HepG2 (cell line): ENCODE measurements around the gene XPR1. TPM values are rescaled to one million over a fixed set of nuclear protein-coding genes. Genes with fewer than 3 reads are reported as not detected.

ENCODE experiments used
- ATAC-seq: fragments of 200-7000 bp; cut with Tn5 transposase; 3 replicates; pipeline ENCODE4 v1.9.1; 2020; ENCODE audit warnings: mild to moderate bottlenecking, moderate library complexity
- BruUV-seq: library from RNA; stranded (reverse); fragments of 400-500 nt; replicated peaks from 2 replicates; lab custom pipeline; 2021; lab: Mats Ljungman, UMichigan
- CTCF ChIA-PET: fragments of 300-600 bp; formaldehyde crosslinking; extraction: SDS; loops from one replicate; lab custom pipeline; 2021; ENCODE audit warnings: low total read pairs, inconsistent platforms, low intra/inter-chr PET ratio; lab: Yijun Ruan, JAX
- POLR2A ChIA-PET: fragments of 350-600 bp; sonication (Branson Sonifier 250); formaldehyde crosslinking; loops from one replicate; lab custom pipeline; 2020; ENCODE audit warnings: antibody characterized with exemption, inconsistent platforms; lab: Yijun Ruan, JAX
- DNase-seq: peaks from one replicate; pipeline ENCODE4 v3.0.0-alpha.2; 2015; ENCODE audit warnings: low spot score
- FAIRE-seq: peaks from 3 replicates; lab custom pipeline; 2011; peaks lifted over from hg19 to GRCh38; lab: Jason Lieb, UNC
- H2AFZ ChIP-seq: one replicate; pipeline ENCODE4 v1.6.1; 2011; ENCODE audit warnings: low read length, inconsistent platforms
- H3K27ac ChIP-seq: fragments of 300-600 bp; 3 replicates; pipeline ENCODE4 v1.8.0; 2011; ENCODE audit warnings: mixed run types, mild to moderate bottlenecking, mixed read lengths, low read length, inconsistent platforms; ENCODE audit not compliant: insufficient read depth; ENCODE audit errors: extremely low read length
- H3K27me3 ChIP-seq, 2 experiments: fragments of 200-600 bp in 1 of 2; 2 replicates in 1 of 2; 3 replicates in 1 of 2; pipeline versions ENCODE4 v1.6.0 to v1.8.0; 2011; ENCODE audit warnings: low read length in 2 of 2, mild to moderate bottlenecking in 2 of 2, moderate library complexity in 2 of 2, inconsistent platforms in 1 of 2; ENCODE audit not compliant: insufficient read depth in 2 of 2, control insufficient read depth in 1 of 2
- H3K36me3 ChIP-seq, 2 experiments: fragments of 200-600 bp in 1 of 2; replicated peaks in 1 of 2; 2 replicates in 1 of 2; 3 replicates in 1 of 2; pipeline versions ENCODE4 v1.5.1 to v1.8.0; 2011; ENCODE audit warnings: low read length in 2 of 2, inconsistent platforms in 1 of 2; ENCODE audit not compliant: insufficient read depth in 2 of 2, control insufficient read depth in 1 of 2
- H3K4me1 ChIP-seq: 2 replicates; pipeline ENCODE4 v1.5.1; 2012; ENCODE audit warnings: low read length, inconsistent platforms; ENCODE audit not compliant: insufficient read depth
- H3K4me2 ChIP-seq: 2 replicates; pipeline ENCODE4 v1.6.0; 2011; ENCODE audit warnings: low read depth, low read length, inconsistent platforms
- H3K4me3 ChIP-seq, 3 experiments: fragments of 200-600 bp in 1 of 3; sonication (generic), shearing (Covaris generic) in 1 of 3; replicated peaks in 1 of 3; 2 replicates each; pipeline ENCODE4 v1.5.1; 2011 to 2016; ENCODE audit warnings: low read length in 3 of 3, inconsistent platforms in 2 of 3, low read depth in 2 of 3, mild to moderate bottlenecking in 2 of 3, control low read depth in 1 of 3, mixed read lengths in 1 of 3; ENCODE audit not compliant: insufficient read depth in 1 of 3
- H3K79me2 ChIP-seq: one replicate; pipeline ENCODE4 v1.6.1; 2011; ENCODE audit warnings: low read length, inconsistent platforms; ENCODE audit not compliant: insufficient read depth
- H3K9ac ChIP-seq: 2 replicates; pipeline ENCODE4 v1.6.0; 2011; ENCODE audit warnings: mild to moderate bottlenecking, low read depth, low read length, inconsistent platforms; ENCODE audit not compliant: insufficient read depth
- H3K9me3 ChIP-seq: 2 replicates; pipeline ENCODE4 v1.5.1; 2012; ENCODE audit warnings: mild to moderate bottlenecking, low read length
- H4K20me1 ChIP-seq: 2 replicates; pipeline ENCODE4 v1.6.0; 2011; ENCODE audit warnings: inconsistent platforms, mild to moderate bottlenecking, low read length, moderate library complexity; ENCODE audit not compliant: insufficient read depth
- GATA4 ChIP-seq: sonication (generic); IDR thresholded peaks from 2 replicates; pipeline ENCODE4 v1.6.1; 2016; ENCODE audit warnings: antibody characterized with exemption, low read depth, borderline replicate concordance
- MLXIP ChIP-seq: sonication (generic); formaldehyde crosslinking; IDR thresholded peaks from 2 replicates; pipeline ENCODE4 v1.9.0; 2021; ENCODE audit warnings: missing genetic modification reagents, borderline replicate concordance
- RELA ChIP-seq: sonication (generic); formaldehyde crosslinking; IDR thresholded peaks from 2 replicates; pipeline ENCODE4 v1.4.0; 2020; ENCODE audit warnings: missing genetic modification reagents
- STAG1 ChIP-seq: sonication (generic); formaldehyde crosslinking; IDR thresholded peaks from 2 replicates; pipeline ENCODE4 v1.4.0; 2020; ENCODE audit warnings: missing genetic modification reagents
- THAP9 ChIP-seq: sonication (generic); formaldehyde crosslinking; IDR thresholded peaks from 2 replicates; pipeline ENCODE4; 2020; ENCODE audit warnings: missing genetic modification reagents, mild to moderate bottlenecking, borderline replicate concordance
- ZNF883 ChIP-seq: sonication (generic); formaldehyde crosslinking; IDR thresholded peaks from 2 replicates; pipeline ENCODE4 v1.5.1; 2020; ENCODE audit warnings: mild to moderate bottlenecking, missing genetic modification reagents; ENCODE audit errors: not compliant biosample characterization
- WGBS: methylation state at CpG from one replicate; pipeline ENCODE4 v1.1.6; 2017; ENCODE audit warnings: low lambda C conversion rate; 5-methylcytosine and 5-hydroxymethylcytosine counted together
- in situ Hi-C: cut with HindIII; loops from 2 replicates; pipeline ENCODE4 v1.10.0; 2017; ENCODE audit warnings: low pct_unique_long_range_greater_than_20kb; ENCODE audit not compliant: extremely low pct_ligation_motif_present
- intact Hi-C: fragments of 100-400 bp; cut with micrococcal nuclease; formaldehyde crosslinking; loops from one replicate; pipeline ENCODE4 v1.10.0; 2022; ENCODE audit not compliant: unreplicated experiment
- polyA plus RNA-seq, 8 experiments: library from polyadenylated mRNA; depleted of rRNA in 3 of 8; stranded (reverse) in 7 of 8; unstranded in 1 of 8; fragments of >200 nt; fragmentation: Illumina TruSeq in 4 of 8; extraction: Trizol in 4 of 8; gene quantifications; 2 replicates each; pipeline versions ENCODE4 v1.2.1 to v1.2.3, GENCODE V29; 2011 to 2016; ENCODE audit warnings: low read depth in 4 of 8, missing spikeins in 1 of 8, mixed read lengths in 1 of 8; ENCODE audit not compliant: insufficient read depth in 1 of 8
- total RNA-seq, 5 experiments: library from RNA; depleted of rRNA; stranded (reverse); fragments of >200 nt; fragmentation: Illumina TruSeq; extraction: Trizol; gene quantifications; 2 replicates each; pipeline ENCODE4 v1.2.3, GENCODE V29; 2016; ENCODE audit warnings: low read depth in 1 of 5

XPR1 gene
- total and polyA plus RNA-seq, 2 of the 13 experiments (the other 11 are each of a cell fraction or from before 2014, with no cell fraction given), result 22.3 to 23.6 TPM

- BruUV-seq, result no TSS peak
- no peak overlapping the region for H3K9ac ChIP-seq
- no peaks in the 10 kb centered on the region for H3K4me1 ChIP-seq
- FAIRE-seq (no peak), DNase-seq (no peak), ATAC-seq (no peak)
- H3K79me2 ChIP-seq, result no peaks in the 10 kb centered on the region
- TF ChIP-seq MLXIP (CRISPR knock-in tag), result no peak
- no peak for TF ChIP-seq RELA
- no peak for TF ChIP-seq THAP9 (CRISPR knock-in tag)
- TF ChIP-seq GATA4, result no peak
- TF ChIP-seq STAG1 (CRISPR knock-in tag), result no peak
- no peak for TF ChIP-seq ZNF883
- H3K36me3 ChIP-seq, result no peaks in the 10 kb centered on the region
- in situ Hi-C loops, result no loop called here
- H4K20me1 ChIP-seq, result no peaks in the 10 kb centered on the region
- ChIA-PET CTCF (no interaction called here), POLR2A (no interaction called here)
- no peak overlapping the region for H3K4me3 ChIP-seq
- H3K27ac ChIP-seq, result no peak overlapping the region
- H3K4me2 ChIP-seq, result no peak overlapping the region
- 56% methylated on average over 10 of the region's 10 CpGs for WGBS
- intact Hi-C loops, result no loop called here
- H3K9me3 ChIP-seq, result no peaks in the 10 kb centered on the region
- H3K27me3 ChIP-seq, result no peaks in the 10 kb centered on the region; a peak in 1 of 5 replicates
- H2AFZ ChIP-seq, result no peak overlapping the region
Measured at GRCh38 chr1:180622658-180623508, 8.9 kb upstream of the XPR1 start.
